HCT116 (cell line): Measurements from ENCODE around the gene SLC25A22.

Experiments
- CEBPB ChIP-seq: IDR thresholded peaks from 2 replicates; pipeline ENCODE4 v1.6.1; 2012; ENCODE audit warnings: low read depth
- EZH2 ChIP-seq: fragments of 200-600 bp; sonication (generic); IDR thresholded peaks from 2 replicates; pipeline ENCODE4 v1.6.1; 2017; ENCODE audit warnings: antibody characterized with exemption, mixed run types
- EZH2phosphoT487 ChIP-seq: fragments of 200-600 bp; IDR thresholded peaks from 2 replicates; pipeline ENCODE4 v1.6.1; 2018; ENCODE audit warnings: antibody characterized with exemption, borderline replicate concordance
- POLR2A ChIP-seq: IDR thresholded peaks from 2 replicates; pipeline ENCODE4 v1.7.0; 2011; ENCODE audit warnings: borderline replicate concordance; ENCODE audit not compliant: insufficient read depth, insufficient read length; ENCODE audit errors: extremely low read depth
- POLR2AphosphoS5 ChIP-seq: IDR thresholded peaks from 2 replicates; pipeline ENCODE4 v1.6.1; 2011; ENCODE audit warnings: mild to moderate bottlenecking, low read depth, low read length, moderate library complexity
- TF ChIP-seq, protein P1 (sequence below), 3 experiments: fragments of 200-600 bp in 1 of 3; sonication (generic) in 1 of 3; IDR thresholded peaks in 2 of 3; conservative IDR thresholded peaks in 1 of 3; 2 replicates each; pipeline ENCODE4 v1.5.1; 2012 to 2017; ENCODE audit warnings: low read depth in 2 of 3, low read length in 2 of 3, antibody characterized with exemption in 1 of 3, borderline replicate concordance in 1 of 3, control low read depth in 1 of 3, mild to moderate bottlenecking in 1 of 3, mixed read lengths in 1 of 3, mixed run types in 1 of 3, moderate library complexity in 1 of 3; ENCODE audit not compliant: insufficient read depth in 1 of 3
- TF ChIP-seq, protein P2 (sequence below): IDR thresholded peaks from 2 replicates; pipeline ENCODE4 v1.6.1; 2012; ENCODE audit warnings: low read depth

DNA sequence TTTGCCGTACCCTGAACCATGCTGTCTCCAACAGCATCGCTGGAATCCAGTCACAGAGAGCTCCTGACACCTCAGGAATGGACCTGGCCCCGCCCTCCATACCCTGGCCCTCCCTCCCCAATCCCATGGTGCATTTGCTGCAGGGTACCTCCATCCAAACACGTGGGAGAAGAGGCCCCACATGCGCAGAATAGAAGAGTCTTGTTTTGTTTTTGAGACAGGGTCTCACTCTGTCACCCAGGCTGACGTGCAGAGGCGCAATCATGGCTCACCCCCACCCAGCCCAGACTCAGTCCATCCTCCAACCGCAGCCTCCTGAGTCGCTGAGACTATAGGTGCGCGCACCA is 18.3 kb upstream of the SLC25A22 start:
- TF ChIP-seq POLR2AphosphoS5 (no peak), POLR2A (no peak), EZH2phosphoT487 (no peak), CEBPB (no peak), EZH2 (no peak)
- TF ChIP-seq, protein P1, sequence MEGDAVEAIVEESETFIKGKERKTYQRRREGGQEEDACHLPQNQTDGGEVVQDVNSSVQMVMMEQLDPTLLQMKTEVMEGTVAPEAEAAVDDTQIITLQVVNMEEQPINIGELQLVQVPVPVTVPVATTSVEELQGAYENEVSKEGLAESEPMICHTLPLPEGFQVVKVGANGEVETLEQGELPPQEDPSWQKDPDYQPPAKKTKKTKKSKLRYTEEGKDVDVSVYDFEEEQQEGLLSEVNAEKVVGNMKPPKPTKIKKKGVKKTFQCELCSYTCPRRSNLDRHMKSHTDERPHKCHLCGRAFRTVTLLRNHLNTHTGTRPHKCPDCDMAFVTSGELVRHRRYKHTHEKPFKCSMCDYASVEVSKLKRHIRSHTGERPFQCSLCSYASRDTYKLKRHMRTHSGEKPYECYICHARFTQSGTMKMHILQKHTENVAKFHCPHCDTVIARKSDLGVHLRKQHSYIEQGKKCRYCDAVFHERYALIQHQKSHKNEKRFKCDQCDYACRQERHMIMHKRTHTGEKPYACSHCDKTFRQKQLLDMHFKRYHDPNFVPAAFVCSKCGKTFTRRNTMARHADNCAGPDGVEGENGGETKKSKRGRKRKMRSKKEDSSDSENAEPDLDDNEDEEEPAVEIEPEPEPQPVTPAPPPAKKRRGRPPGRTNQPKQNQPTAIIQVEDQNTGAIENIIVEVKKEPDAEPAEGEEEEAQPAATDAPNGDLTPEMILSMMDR (IDR thresholded peaks at IDR 0.05 in 2 of 3, conservative IDR thresholded peaks at IDR 0.05 in 1 of 3; ENCODE audit: borderline replicate concordance in 1 of 3, insufficient read depth in 1 of 3, low read depth in 2 of 3, low read length in 2 of 3): no peak
- TF ChIP-seq, protein P2, sequence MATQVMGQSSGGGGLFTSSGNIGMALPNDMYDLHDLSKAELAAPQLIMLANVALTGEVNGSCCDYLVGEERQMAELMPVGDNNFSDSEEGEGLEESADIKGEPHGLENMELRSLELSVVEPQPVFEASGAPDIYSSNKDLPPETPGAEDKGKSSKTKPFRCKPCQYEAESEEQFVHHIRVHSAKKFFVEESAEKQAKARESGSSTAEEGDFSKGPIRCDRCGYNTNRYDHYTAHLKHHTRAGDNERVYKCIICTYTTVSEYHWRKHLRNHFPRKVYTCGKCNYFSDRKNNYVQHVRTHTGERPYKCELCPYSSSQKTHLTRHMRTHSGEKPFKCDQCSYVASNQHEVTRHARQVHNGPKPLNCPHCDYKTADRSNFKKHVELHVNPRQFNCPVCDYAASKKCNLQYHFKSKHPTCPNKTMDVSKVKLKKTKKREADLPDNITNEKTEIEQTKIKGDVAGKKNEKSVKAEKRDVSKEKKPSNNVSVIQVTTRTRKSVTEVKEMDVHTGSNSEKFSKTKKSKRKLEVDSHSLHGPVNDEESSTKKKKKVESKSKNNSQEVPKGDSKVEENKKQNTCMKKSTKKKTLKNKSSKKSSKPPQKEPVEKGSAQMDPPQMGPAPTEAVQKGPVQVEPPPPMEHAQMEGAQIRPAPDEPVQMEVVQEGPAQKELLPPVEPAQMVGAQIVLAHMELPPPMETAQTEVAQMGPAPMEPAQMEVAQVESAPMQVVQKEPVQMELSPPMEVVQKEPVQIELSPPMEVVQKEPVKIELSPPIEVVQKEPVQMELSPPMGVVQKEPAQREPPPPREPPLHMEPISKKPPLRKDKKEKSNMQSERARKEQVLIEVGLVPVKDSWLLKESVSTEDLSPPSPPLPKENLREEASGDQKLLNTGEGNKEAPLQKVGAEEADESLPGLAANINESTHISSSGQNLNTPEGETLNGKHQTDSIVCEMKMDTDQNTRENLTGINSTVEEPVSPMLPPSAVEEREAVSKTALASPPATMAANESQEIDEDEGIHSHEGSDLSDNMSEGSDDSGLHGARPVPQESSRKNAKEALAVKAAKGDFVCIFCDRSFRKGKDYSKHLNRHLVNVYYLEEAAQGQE: no peak
